Measurements from ENCODE around the gene FXR1.
"Not testable (repeated sequence)": the region's sequence is repeated elsewhere in the genome, so short reads cannot be mapped to it uniquely, and the experiment has no call there.

FXR1 gene

DNA sequence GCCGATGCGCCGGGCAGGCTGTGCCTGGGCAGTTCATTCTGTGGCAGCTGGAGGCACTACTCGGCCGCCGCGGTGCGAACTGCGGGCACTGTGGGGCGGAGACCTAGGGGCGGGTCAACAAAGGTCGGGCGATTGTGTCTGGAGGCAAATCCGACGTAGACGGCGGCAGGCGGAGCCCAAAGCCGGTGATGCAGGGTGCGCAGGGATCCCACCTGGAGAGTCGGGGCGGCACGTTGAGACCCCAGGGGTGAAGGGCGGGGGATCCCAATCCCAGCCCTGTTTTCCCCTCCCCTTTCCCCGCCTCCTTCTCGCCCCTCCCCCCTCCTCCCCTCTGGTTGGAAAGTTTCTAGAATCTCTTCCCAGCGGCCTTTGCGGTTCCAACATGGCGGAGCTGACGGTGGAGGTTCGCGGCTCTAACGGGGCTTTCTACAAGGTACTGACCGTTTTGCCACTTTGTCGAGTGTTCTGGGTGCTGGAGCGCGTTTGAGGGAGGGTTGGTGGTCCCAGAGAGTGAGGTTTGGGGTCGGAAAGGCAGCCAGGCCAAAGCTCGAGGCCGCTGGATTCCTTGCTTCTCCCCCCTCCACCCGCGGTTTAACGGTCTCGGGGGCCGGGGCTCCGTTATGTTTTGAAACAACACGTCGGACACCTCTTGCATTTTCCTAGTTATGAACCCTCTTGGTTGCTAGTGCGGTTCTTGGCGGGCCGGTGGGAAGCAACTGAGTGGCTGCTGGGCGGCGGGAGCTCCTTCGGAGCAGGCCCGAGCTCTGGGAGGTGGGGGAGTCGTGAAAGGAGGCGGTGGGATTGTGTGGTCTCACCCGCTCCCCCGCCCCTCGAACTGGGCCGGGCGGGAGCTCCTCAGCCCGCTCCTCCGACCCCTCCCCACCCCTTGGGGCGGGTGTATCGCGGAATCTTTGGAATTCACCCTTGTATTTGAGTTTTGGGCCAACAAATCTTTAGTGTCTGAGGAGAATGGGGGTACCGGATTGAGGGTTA lies at the start of gene FXR1:
Gene FXR1, plus strand, starts transcription at position 367 of the 993 bp plus-strand sequence. Its CDS starts 16 bp downstream, at position 383.
- peak; percentile 56 for DNase-seq

DNA sequence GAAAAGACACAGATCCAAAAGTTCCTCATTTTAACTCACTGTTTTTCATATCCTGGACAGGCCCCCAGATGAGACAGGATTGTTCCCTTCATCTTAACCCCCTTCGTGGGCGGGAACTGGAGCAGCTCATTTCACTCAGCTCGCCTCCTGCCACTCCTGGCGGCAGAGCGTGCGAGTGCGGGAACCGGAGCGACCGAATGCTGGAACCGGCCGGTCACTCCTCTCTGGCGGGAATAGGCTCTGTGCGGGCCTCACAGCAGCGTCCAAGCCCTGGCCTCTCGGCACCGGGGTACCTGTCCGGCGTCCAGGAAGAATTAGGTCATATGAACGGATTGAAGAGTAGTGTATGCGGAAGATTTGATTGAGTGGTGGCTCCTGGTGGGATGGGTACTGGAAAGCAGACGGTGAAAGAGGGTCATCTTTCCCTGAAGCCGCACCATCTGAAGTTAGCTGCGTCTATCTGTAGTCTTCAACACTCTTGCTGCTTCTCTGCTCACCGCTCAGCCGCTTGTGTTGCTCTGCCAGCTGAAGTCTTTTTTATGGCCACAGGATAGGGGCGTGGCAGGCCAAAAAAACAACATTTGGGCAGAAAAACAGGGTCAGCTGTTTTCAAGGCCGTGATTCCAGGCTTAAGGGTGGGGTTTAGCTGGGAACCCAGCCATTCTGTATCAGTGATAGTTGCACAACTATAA lies 42.3 kb upstream of the FXR1 start:
- no peak for DNase-seq

GRCh38 chr3:180871901-180872300 lies 40.6 kb upstream of the FXR1 start:
- no peak for DNase-seq

DNA sequence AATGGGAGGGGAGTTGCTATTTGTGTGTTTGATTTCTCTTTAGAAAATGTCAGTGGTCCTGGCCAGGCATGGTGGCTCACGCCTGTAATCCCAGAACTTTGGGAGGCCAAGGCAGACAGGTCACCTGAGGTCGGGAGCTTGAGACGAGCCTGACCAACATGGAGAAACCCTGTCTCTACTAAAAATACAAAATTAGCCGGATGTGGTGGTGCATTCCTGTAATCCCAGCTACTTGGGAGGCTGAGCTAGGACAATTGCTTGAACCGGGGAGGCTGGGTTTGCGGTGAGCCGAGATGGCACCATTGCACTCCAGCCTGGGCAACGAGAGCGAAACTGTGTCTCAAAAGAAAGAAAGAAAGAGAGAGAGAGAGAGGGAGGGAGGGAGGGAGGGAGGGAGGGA lies 40.0 kb upstream of the FXR1 start:
- not testable (repeated sequence) for DNase-seq

GRCh38 chr3:180875124-180875698 lies 37.3 kb upstream of the FXR1 start:
- DNase-seq = no peak

DNA sequence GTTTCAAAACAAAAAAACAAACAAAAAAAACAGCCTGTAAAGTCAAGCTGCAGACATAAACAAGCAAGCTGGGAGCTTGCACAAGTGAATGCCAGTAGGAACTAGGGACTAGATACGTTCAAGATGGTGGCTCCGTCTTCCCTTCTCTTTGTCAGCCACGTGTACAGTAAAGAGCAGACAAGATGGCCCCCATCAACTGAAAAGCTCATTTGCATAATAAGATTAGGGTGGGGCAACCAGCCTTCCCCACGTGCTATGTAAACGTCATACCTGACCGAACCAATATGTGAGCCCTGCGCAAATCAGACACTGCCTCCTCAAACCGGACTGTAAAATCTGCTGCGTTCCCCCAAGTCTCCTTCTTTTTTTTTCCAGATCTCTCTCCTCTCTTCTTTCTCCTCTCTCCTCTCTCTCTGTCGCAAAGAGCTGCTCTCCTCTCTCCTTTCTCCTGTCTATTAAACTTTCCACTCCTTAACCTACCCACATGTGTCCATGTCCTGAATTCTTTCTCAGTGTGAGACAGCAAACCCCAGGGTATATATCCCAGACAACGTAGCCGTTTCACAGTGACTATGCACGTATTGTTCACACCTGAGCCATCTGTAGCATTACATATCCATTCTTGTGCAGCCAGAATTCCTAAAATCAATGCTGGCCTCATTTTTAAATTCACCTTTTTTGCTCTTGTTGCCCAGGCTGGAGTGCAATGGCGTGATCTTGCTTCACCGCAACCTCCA lies 31.2 kb upstream of the FXR1 start:
- no peak for DNase-seq

GRCh38 chr3:180882115-180882514 lies 30.4 kb upstream of the FXR1 start:
- DNase-seq = no peak

DNA sequence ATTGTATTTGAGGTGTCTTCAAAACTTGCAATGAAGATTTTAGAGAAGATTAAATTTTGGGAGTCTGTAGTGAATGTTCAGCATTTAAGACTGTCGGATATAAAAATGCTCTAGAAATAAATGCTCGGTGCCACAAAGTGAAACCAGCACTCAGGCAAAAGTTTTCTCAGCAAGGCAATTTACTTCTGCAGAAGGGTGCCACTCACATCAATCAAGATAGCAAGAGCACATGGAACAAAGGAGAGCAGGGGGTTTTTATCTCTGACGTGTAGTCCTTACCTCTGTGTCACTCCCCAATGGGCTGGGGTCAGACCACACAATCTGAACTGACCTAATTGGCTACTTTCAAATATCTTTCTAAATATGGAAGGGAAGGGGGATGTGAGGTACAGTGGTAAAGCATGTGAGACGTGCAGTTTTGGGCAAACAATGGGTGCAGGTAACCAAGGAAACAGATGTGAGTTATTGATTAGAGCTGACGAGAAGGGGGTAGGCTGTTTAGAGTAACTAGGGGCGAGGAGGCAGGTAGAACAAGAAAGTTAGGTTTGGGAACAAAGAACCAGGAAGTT lies 23.4 kb upstream of the FXR1 start:
- no peak for DNase-seq

DNA sequence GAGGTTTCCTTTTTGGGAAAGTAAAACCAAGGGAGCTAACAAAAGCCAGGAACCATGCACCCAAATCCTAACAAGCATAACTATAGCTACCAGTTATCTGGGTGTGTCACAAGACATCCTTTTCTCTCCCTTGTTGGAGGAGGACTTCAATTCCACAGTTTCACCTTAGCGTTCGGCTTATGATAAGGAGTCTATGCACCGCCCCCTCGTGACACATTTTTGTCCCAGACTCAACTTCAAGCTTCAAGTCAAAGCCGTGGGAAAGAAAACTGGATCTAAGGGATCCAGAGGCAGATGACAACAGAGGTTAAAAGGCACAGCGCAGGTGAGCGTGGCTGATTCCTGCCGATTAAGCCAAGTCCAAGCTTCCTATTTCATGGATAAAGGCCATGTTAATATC lies 13.9 kb upstream of the FXR1 start:
- no peak for DNase-seq

GRCh38 chr3:180909369-180910127 lies 2.9 kb upstream of the FXR1 start:
- DNase-seq = no peak

DNA sequence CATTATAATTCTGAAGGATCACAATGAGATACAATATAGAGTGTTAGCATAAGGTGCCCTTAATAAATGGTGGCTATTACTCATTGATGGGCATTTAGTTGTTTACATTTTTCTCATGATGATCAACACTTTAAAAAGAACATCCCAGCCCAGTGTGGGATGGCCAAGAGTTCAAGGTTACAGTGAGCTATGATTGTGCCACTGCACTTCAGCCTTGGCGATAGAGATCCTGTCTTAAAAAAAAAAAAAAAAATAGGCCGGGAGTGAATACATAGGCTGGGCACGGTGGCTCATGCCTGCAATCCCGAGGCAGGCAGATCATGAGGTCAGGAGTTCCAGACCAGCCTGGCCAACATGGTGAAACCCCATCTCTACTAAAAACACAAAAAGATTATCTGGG lies 1.6 kb upstream of the FXR1 start:
- DNase-seq = no peak

DNA sequence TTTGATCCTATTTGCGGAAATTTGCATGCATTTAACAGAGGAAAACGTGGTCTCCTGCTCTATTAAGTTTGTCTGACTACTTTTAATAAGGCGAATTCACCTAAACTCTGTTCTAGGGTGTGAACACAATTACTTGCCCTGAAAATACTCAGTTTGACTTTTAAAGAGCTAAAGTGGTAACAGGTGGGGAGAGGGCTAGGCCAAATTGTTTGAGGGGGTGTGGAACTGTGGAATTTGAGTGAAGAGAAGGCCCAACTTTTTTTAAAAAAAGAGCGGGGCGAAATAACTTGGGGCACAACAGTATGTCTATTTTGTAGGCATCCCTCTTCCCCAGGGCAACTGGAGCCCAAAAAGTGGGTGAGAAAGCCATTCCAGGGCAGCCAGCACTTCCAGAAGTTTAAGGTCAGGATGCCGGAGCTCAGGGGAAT lies 580 bp upstream of the FXR1 start:
- DNase-seq = no peak

DNA sequence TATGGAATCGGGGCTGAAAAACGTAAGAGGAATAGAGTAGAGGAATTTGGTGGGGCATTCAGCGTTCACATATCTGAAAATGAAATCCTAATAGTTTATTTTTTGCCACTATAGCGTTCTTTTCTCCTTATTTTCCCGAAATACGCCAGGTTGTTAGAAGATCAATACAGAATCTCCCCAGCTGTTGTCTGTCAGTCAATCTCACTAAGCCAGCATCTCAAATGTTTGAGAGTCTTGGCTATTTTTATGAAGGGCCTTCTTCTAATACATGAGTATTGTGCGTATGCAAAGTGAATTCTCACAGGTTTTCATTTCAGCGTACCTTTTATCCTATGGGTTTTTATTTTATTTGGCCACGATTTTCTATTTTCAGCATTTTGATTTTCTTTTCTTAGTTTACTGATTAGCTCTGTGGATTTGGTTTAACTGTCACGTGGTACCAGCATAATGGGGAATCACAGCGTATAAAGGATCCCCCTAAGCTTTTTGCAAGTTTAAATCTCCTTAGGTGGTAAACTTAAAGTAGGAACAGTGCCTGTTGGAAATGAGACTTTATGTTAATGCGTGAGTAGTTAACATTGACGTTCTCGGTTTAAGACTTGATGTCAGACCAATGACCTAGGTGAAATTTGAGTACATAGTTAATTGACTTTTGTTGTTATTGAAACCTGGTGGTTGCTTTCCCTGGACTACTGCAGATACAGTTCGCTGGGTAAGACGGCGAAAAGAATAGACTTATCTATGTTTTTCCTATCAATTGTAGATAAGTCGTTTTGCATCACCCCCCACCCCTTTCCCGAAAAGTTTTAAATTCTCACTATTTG lies 1.3 kb downstream of the FXR1 start:
- DNase-seq = no peak

- no peak for DNase-seq
These were observed 6.1 kb downstream of the FXR1 start for GRCh38 chr3:180918542-180918941.

DNA sequence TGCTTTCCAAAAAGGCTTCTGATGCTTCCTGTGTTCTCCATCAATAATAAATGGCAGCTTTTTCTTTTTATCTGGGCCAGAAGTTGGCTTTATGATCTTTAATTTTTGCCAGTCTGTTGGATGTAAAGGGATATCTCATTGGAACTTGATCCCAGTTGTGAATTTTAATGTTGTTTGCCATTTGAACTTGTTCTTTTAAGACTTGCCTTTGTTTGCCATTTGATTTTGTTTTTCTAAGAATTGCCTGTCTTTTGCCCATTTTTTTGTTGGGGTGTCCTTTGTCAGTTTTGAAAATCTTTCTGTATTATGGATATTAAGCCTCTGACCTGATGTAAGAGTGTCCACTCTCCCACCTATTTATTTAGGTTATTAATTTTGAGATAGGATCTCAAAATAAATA lies 9.8 kb downstream of the FXR1 start:
- no peak for DNase-seq

GRCh38 chr3:180923561-180923960 lies 11.1 kb downstream of the FXR1 start:
- DNase-seq = no peak

- DNase-seq = no peak
These were observed 14.1 kb downstream of the FXR1 start for GRCh38 chr3:180926526-180926925.

GRCh38 chr3:180929376-180929775 lies 16.9 kb downstream of the FXR1 start:
- no peak for DNase-seq

DNA sequence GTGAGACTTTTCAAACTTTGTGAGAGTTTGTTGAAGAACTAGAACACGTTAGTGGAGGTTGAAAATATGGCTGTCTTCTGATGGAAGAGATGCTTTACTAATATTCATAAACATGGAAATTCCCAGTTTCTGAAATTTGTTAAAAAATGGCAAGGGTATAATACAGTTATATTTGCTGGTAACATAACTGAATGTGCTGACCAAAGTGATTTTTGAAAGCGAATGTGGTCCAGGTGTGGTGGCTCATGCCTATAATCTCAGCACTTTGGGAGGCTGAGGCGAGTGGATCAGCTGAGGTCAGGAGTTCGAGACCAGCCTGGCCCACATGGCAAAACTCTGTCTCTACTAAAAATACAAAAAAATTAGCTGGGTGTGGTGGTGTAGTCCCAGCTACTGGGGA lies 18.1 kb downstream of the FXR1 start:
- DNase-seq = no peak

GRCh38 chr3:180932819-180933218 lies 20.3 kb downstream of the FXR1 start:
- no peak for DNase-seq

DNA sequence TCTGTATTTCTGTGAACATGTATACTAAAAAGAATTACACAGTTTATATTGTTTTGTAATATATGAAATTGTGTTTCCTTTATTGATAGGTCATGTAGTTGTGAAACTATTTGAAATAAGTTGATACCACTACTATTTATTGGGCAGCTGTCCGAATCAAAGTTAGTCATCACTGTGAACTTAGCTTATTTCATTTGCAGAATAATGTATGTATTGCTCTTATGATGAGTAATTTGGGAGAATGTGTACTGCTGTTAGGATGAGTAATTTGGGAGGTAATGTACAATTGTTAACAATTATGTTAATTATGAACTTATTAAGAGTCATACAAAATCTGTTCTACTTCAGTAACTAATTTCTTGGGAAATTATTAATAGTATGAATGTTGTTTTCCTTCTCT lies 22.2 kb downstream of the FXR1 start:
- no peak for DNase-seq
